WTC11 (cell line): ENCODE data around the gene ARSB. TPM values are rescaled to one million over a fixed set of nuclear protein-coding genes. Genes with fewer than 3 reads are reported as not detected.

Source experiments
- ATAC-seq: fragments of 200-7000 bp; cut with Tn5 transposase; 2 replicates; pipeline ENCODE4 v1.10.0; 2021; ENCODE audit warnings: mild to moderate bottlenecking, moderate library complexity
- CTCF ChIA-PET: fragments of 300-600 bp; sonication (Branson Sonifier 250); formaldehyde crosslinking; loops from one replicate; lab custom pipeline; 2021; ENCODE audit warnings: antibody characterized with exemption; lab: Charles Lee
- POLR2A ChIA-PET: fragments of 350-600 bp; sonication (Branson Sonifier 250); formaldehyde crosslinking; loops from one replicate; lab custom pipeline; 2021; ENCODE audit warnings: antibody characterized with exemption; lab: Charles Lee
- DNase-seq: peaks from one replicate; pipeline ENCODE4 v3.0.0; 2021; ENCODE audit warnings: low spot score
- H3K27ac Mint-ChIP-seq: 2 replicates; pipeline ENCODE4 v1.8.0; 2021; ENCODE audit warnings: mixed read lengths
- H3K27me3 Mint-ChIP-seq: 2 replicates; pipeline ENCODE4 v1.8.0; 2021; ENCODE audit warnings: low read depth, mild to moderate bottlenecking, moderate library complexity, mixed read lengths
- H3K36me3 Mint-ChIP-seq: 2 replicates; pipeline ENCODE4 v1.8.0; 2021; ENCODE audit warnings: mixed read lengths
- H3K4me1 Mint-ChIP-seq: 2 replicates; pipeline ENCODE4 v1.8.0; 2022; ENCODE audit warnings: mixed read lengths
- H3K4me3 Mint-ChIP-seq: 2 replicates; pipeline ENCODE4 v1.8.0; 2021; ENCODE audit warnings: mild to moderate bottlenecking, moderate library complexity, mixed read lengths
- H3K9me3 Mint-ChIP-seq: 2 replicates; pipeline ENCODE4 v1.8.0; 2021; ENCODE audit warnings: mixed read lengths
- AR ChIP-seq: fragments of 250-450 bp; sonication (Bioruptor Pico); IDR thresholded peaks from 2 replicates; pipeline ENCODE4 v1.9.0; 2021; ENCODE audit warnings: mild to moderate bottlenecking
- ARID4B ChIP-seq: sonication (generic); formaldehyde crosslinking; IDR thresholded peaks from 2 replicates; pipeline ENCODE4 v1.8.0; 2023; ENCODE audit warnings: missing genetic modification reagents, mild to moderate bottlenecking, borderline replicate concordance
- ATF2 ChIP-seq: sonication (generic); formaldehyde crosslinking; IDR thresholded peaks from 2 replicates; pipeline ENCODE4 v1.8.1; 2022; ENCODE audit warnings: low read depth, missing genetic modification reagents, borderline replicate concordance
- CREB1 ChIP-seq: sonication (generic); formaldehyde crosslinking; IDR thresholded peaks from 2 replicates; pipeline ENCODE4 v1.8.0; 2023; ENCODE audit warnings: mild to moderate bottlenecking, missing genetic modification reagents
- ELF4 ChIP-seq: sonication (generic); formaldehyde crosslinking; IDR thresholded peaks from 2 replicates; pipeline ENCODE4 v1.8.1; 2022; ENCODE audit warnings: low read depth, mild to moderate bottlenecking, moderate library complexity, missing genetic modification reagents
- FOXJ3 ChIP-seq: sonication (generic); formaldehyde crosslinking; IDR thresholded peaks from 2 replicates; pipeline ENCODE4 v1.9.0; 2021; ENCODE audit warnings: missing genetic modification reagents, mild to moderate bottlenecking, borderline replicate concordance
- FOXP4 ChIP-seq: sonication (generic); formaldehyde crosslinking; IDR thresholded peaks from 2 replicates; pipeline ENCODE4 v1.8.0; 2022; ENCODE audit warnings: mild to moderate bottlenecking, missing genetic modification reagents
- JAZF1 ChIP-seq: fragments of 250-450 bp; sonication (Bioruptor Pico); IDR thresholded peaks from 2 replicates; pipeline ENCODE4 v1.9.0; 2021; ENCODE audit warnings: moderate library complexity, mild to moderate bottlenecking, inconsistent platforms
- JUN ChIP-seq: sonication (generic); formaldehyde crosslinking; IDR thresholded peaks from 2 replicates; pipeline ENCODE4 v1.8.0; 2023; ENCODE audit warnings: mild to moderate bottlenecking, missing genetic modification reagents
- NFE2L1 ChIP-seq: sonication (generic); formaldehyde crosslinking; IDR thresholded peaks from 2 replicates; pipeline ENCODE4 v1.8.1; 2023; ENCODE audit warnings: missing genetic modification reagents
- NR3C1 ChIP-seq: sonication (generic); formaldehyde crosslinking; conservative IDR thresholded peaks from 2 replicates; pipeline ENCODE4 v1.8.1; 2023; ENCODE audit warnings: low read depth, mild to moderate bottlenecking, missing genetic modification reagents
- SMAD4 ChIP-seq: sonication (generic); formaldehyde crosslinking; IDR thresholded peaks from 2 replicates; pipeline ENCODE4 v1.8.0; 2022; ENCODE audit warnings: mild to moderate bottlenecking, missing genetic modification reagents
- TCF7 ChIP-seq: sonication (generic); formaldehyde crosslinking; IDR thresholded peaks from 2 replicates; pipeline ENCODE4 v1.8.0; 2022; ENCODE audit warnings: mild to moderate bottlenecking, low read depth, missing genetic modification reagents, moderate library complexity
- TEAD4 ChIP-seq: sonication (generic); formaldehyde crosslinking; IDR thresholded peaks from 2 replicates; pipeline ENCODE4 v1.8.0; 2022; ENCODE audit warnings: mild to moderate bottlenecking, missing genetic modification reagents
- ZBTB21 ChIP-seq: sonication (generic); formaldehyde crosslinking; IDR thresholded peaks from 2 replicates; pipeline ENCODE4 v1.8.1; 2023; ENCODE audit warnings: mild to moderate bottlenecking, missing genetic modification reagents, borderline replicate concordance
- ZMAT4 ChIP-seq: fragments of 250-450 bp; sonication (Bioruptor Pico); IDR thresholded peaks from 2 replicates; pipeline ENCODE4 v1.9.0; 2021; ENCODE audit warnings: mild to moderate bottlenecking
- ZNF425 ChIP-seq: fragments of 250-450 bp; sonication (Bioruptor Pico); conservative IDR thresholded peaks from 2 replicates; pipeline ENCODE4 v1.9.0; 2021; ENCODE audit warnings: mild to moderate bottlenecking
- ZNF532 ChIP-seq: fragments of 250-450 bp; sonication (Bioruptor Pico); IDR thresholded peaks from 2 replicates; pipeline ENCODE4 v1.9.0; 2021; ENCODE audit warnings: mild to moderate bottlenecking, borderline replicate concordance
- total RNA-seq: library from RNA; stranded (reverse); gene quantifications from 3 replicates; pipeline ENCODE4 v1.2.3, GENCODE V29; 2021

Gene ARSB
- total RNA-seq, 1 experiment from 2014 or later, result 9.7 TPM

DNA sequence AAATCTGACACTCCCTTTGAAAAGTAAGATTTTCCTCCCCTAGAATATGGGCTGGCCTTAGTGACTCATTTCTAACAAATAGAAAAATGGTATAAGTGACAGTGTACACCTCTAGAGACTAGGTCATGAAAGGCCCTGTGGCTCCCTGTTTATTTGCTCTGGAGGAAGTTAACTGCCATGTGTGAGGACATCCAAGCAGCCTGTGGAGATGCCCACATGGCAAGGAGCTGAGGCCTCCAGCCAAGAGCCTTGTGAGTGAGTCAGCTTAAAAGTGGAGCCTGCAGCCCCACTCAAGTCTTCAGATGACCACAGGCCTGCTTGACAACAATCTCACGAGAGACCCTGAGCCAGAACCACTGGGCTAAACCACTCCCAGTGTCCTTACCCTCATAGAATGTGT, 208.5 kb downstream of the ARSB start (continued):
- TF ChIP-seq ZNF532 (CRISPR knock-in tag), result no peak
- TF ChIP-seq ATF2 (CRISPR knock-in tag), result no peak
- no peak for TF ChIP-seq JAZF1
- no peak for TF ChIP-seq NR3C1 (CRISPR knock-in tag)
- TF ChIP-seq TCF7 (CRISPR knock-in tag), result no peak

- Mint-ChIP-seq H3K9me3 (no peaks in the 10 kb centered on the region), H3K36me3 (no peaks in the 10 kb centered on the region), H3K27ac (no peak overlapping the region), H3K27me3 (no peaks in the 10 kb centered on the region), H3K4me3 (no peak overlapping the region), H3K4me1 (peaks cover 16% of the 10 kb centered on the region)
- ATAC-seq, result no peak
- DNase-seq, result no peak
- CTCF ChIA-PET, result no interaction called here
- POLR2A ChIA-PET, result no interaction called here
- TF ChIP-seq ARID4B (CRISPR knock-in tag) (no peak), SMAD4 (CRISPR knock-in tag) (no peak), JUN (CRISPR knock-in tag) (no peak), AR (no peak), ZBTB21 (CRISPR knock-in tag) (no peak), FOXJ3 (no peak), ZNF425 (CRISPR knock-in tag) (no peak), TEAD4 (CRISPR knock-in tag) (no peak), ELF4 (CRISPR knock-in tag) (no peak), FOXP4 (CRISPR knock-in tag) (no peak), NFE2L1 (CRISPR knock-in tag) (no peak), ZMAT4 (CRISPR knock-in tag) (no peak), CREB1 (no peak)
Observed at GRCh38 chr5:78773655-78774054, 211.5 kb downstream of the ARSB start.
